ENCODE data around the gene SPECC1L.

SPECC1L gene

DNA sequence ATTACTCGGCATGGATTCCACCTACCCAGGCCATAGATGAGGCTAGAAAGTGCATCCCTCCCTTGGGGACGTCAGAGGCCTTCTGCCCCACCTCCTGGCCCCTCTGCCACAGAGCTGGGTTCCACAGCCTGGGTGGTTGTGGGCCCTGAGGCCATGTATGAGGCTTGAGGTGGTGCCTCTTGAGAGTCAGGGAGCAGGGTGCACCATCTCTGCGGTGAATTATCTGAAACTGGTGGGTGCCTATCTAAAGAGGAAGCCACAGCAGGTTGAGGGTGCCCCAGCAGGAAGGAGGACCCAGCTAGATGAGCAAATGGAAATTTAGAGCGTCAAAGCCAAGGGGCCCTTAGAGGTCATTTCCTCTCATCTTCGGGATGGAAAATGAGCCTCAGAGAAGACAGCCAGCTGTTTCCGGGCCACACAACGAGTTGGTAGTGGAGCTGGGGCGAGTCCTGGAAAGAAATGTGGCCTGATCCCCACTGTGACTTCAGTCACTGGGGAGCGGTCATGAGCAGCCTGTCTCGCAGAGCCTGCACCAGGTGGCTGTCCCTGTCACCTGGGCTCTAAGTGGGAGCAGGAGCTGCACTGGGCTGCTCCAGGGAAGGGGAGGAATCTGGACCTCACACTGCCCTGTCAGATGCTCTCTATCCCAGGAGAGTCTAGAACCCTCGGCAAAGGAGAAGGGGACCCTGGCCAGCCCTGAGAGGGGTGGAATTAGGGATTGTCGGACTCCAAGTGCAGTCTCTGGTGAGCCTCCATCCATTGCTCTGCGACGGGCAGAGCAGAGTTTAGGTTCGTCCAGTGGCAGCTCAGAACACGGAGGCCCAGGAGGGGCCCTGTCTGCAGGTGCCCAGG is 164.1 kb downstream of the SPECC1L start:
- H3K9ac ChIP-seq (ENCODE audit: low read length), result no peak overlapping the region
- no peaks in the 10 kb centered on the region for H3K9me3 ChIP-seq (ENCODE audit: control insufficient read depth, low read length)
- H3K4me3 ChIP-seq (ENCODE audit: low read length), result no peak overlapping the region
- H3K4me1 ChIP-seq (ENCODE audit: control insufficient read depth, insufficient read depth, low read length), result peaks cover 35% of the 10 kb centered on the region
- peaks cover 4% of the 10 kb centered on the region for H3K27me3 ChIP-seq (ENCODE audit: control insufficient read depth, insufficient read depth, low read length)
- no peaks in the 10 kb centered on the region for H3K36me3 ChIP-seq (ENCODE audit: control insufficient read depth, insufficient read depth, low read length)

DNA sequence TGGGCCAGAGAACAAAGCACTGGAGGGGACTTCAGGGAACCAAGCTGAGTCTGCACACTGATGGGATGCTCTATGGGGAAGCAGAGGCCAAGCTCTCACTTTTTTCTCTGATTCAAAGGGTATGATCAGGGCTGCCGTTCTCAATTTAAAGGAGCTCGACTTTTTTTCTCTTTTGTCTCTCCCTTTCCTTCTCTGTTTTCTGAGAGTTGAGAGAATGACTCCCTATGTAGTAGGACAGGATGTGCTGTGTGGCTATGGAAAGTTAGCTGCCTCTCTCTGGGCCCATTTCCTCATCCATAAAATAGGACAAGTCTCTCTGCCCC is 164.7 kb downstream of the SPECC1L start:
- Histone ChIP-seq H3K9ac (ENCODE audit: low read length) (no peak overlapping the region), H3K36me3 (ENCODE audit: control insufficient read depth, insufficient read depth, low read length) (no peaks in the 10 kb centered on the region), H3K4me3 (ENCODE audit: low read length) (no peak overlapping the region), H3K4me1 (ENCODE audit: control insufficient read depth, insufficient read depth, low read length) (peaks cover 29% of the 10 kb centered on the region), H3K9me3 (ENCODE audit: control insufficient read depth, low read length) (no peaks in the 10 kb centered on the region), H3K27me3 (ENCODE audit: control insufficient read depth, insufficient read depth, low read length) (peaks cover 4% of the 10 kb centered on the region)

DNA sequence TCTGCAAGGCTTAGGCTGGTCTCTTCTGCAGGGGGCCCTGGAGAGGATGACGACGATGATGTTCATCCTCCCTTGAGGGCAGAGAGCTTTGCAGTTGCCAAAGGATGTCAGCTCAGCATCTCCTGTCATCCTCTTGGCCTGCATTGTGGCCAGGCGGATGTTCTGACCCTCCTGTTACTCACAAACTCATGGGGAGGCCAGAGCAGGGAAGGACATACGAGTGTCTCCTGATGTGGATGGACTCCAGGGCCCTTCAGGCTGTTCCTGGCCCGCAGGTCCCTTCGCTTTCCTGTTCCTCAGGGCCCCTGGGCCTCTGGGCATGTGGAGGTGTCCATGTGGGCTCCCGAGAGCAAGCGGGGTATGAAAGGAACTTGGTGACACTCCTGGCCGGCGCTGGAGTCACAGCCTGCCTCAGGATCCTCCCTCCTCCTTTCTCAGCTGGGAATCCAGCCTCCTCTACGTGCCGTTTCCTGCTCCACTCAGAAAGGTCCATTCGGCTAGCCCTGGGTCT is 165.3 kb downstream of the SPECC1L start:
- H3K27me3 ChIP-seq (ENCODE audit: control insufficient read depth, insufficient read depth, low read length), result peaks cover 4% of the 10 kb centered on the region
- H3K36me3 ChIP-seq (ENCODE audit: control insufficient read depth, insufficient read depth, low read length), result no peaks in the 10 kb centered on the region
- H3K4me1 ChIP-seq (ENCODE audit: control insufficient read depth, insufficient read depth, low read length), result peaks cover 29% of the 10 kb centered on the region
- no peak overlapping the region for H3K4me3 ChIP-seq (ENCODE audit: low read length)
- no peaks in the 10 kb centered on the region for H3K9me3 ChIP-seq (ENCODE audit: control insufficient read depth, low read length)
- H3K9ac ChIP-seq (ENCODE audit: low read length), result no peak overlapping the region

DNA sequence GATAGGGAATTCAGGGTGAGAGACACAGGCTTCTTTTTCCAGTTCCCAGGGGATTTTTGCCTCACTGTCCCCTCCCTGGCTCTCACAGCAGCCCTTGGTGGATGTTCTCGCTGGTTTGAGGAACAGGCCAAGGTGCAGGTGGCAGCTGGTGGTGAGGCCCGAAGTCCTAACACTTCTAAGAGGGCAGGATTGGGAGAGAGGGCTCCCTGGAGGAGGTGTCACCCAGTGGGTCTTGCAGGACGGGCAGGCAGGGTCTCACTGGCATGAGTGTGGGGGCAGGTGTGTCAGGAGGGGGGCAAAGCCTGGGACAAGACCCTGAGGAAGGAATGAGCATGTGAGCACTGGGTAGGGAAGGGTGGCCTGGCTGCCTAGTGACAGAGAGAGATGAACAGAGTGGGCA is 165.9 kb downstream of the SPECC1L start:
- H3K4me1 ChIP-seq (ENCODE audit: control insufficient read depth, insufficient read depth, low read length), result peaks cover 29% of the 10 kb centered on the region
- no peak overlapping the region for H3K4me3 ChIP-seq (ENCODE audit: low read length)
- H3K27me3 ChIP-seq (ENCODE audit: control insufficient read depth, insufficient read depth, low read length), result no peaks in the 10 kb centered on the region
- no peaks in the 10 kb centered on the region for H3K9me3 ChIP-seq (ENCODE audit: control insufficient read depth, low read length)
- H3K9ac ChIP-seq (ENCODE audit: low read length), result no peak overlapping the region
- no peaks in the 10 kb centered on the region for H3K36me3 ChIP-seq (ENCODE audit: control insufficient read depth, insufficient read depth, low read length)

DNA sequence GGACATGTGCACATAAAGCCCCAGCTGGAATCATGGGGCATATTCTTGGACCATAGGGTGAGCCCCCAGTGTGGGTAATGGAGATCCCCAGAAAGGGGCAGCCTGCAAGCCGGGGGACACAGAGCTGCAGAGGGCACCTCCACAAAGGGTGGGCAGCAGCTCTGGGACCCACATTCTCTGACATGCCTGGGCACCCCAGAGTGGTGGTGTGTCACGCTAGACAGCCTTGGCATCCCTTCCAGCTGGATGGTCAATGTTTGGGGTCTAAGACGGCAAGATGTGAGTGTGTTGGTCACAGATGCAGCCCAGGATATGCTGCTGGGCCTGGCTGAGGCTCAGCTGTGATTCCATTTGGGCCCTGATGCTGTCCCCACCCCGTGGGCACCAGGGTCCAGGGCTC is 166.5 kb downstream of the SPECC1L start:
- H3K4me1 ChIP-seq (ENCODE audit: control insufficient read depth, insufficient read depth, low read length), result peaks cover 27% of the 10 kb centered on the region
- H3K9ac ChIP-seq (ENCODE audit: low read length), result no peak overlapping the region
- H3K4me3 ChIP-seq (ENCODE audit: low read length), result no peak overlapping the region
- no peaks in the 10 kb centered on the region for H3K27me3 ChIP-seq (ENCODE audit: control insufficient read depth, insufficient read depth, low read length)
- H3K36me3 ChIP-seq (ENCODE audit: control insufficient read depth, insufficient read depth, low read length), result no peaks in the 10 kb centered on the region
- H3K9me3 ChIP-seq (ENCODE audit: control insufficient read depth, low read length), result no peaks in the 10 kb centered on the region

DNA sequence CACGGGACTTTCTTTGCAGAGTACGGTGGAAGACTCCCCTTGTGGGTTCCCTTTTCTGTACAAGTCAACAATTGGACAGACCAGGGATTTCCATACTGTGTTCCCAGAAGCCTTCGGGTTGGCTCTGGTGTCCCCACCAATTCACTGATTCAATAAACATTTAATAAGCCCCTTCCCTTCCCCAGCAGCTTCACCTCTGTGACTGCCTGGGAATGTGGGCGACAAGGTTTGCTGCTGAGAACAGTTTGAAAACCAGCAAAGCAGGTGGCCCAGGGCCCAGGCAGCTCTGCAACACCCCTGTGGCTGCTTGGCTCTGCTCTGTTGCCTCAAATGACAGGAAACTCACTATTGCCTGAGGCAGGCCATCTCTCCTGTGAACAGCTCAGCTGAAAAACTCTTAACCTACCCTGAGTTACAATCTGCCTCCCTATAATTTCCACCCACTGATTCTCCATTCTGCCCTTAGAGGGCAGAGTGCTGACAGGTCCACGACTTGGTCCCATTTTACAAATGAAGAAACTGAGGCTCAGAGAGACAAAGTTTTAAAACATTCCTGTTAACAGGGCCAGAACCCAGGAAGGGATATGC is 167.2 kb downstream of the SPECC1L start:
- no peaks in the 10 kb centered on the region for H3K27me3 ChIP-seq (ENCODE audit: control insufficient read depth, insufficient read depth, low read length)
- H3K36me3 ChIP-seq (ENCODE audit: control insufficient read depth, insufficient read depth, low read length), result no peaks in the 10 kb centered on the region
- no peaks in the 10 kb centered on the region for H3K9me3 ChIP-seq (ENCODE audit: control insufficient read depth, low read length)
- H3K9ac ChIP-seq (ENCODE audit: low read length), result no peak overlapping the region
- peaks cover 19% of the 10 kb centered on the region for H3K4me1 ChIP-seq (ENCODE audit: control insufficient read depth, insufficient read depth, low read length)
- no peak overlapping the region for H3K4me3 ChIP-seq (ENCODE audit: low read length)

DNA sequence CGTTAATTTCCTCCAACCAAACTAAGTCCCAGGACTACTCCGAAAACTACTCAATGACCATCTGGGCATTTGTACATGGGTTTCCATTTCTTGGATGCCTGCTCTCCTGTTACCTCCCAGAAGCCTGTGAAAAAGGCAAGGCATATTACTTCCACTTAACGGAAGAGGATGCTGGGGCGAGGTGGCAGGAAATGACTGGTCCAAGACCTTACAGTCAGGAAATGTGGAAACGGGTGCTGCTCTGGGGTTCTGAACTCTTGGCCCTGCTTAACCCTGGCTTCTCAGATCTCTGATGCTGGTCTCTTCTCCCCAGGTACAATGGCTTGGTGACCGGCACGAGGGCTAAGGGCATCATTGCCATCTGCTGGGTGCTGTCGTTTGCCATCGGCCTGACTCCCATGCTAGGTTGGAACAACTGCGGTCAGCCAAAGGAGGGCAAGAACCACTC is 169.7 kb downstream of the SPECC1L start:
- Histone ChIP-seq H3K4me1 (ENCODE audit: control insufficient read depth, insufficient read depth, low read length) (no peaks in the 10 kb centered on the region), H3K9ac (ENCODE audit: low read length) (no peak overlapping the region), H3K36me3 (ENCODE audit: control insufficient read depth, insufficient read depth, low read length) (no peaks in the 10 kb centered on the region), H3K27me3 (ENCODE audit: control insufficient read depth, insufficient read depth, low read length) (no peaks in the 10 kb centered on the region), H3K9me3 (ENCODE audit: control insufficient read depth, low read length) (no peaks in the 10 kb centered on the region), H3K4me3 (ENCODE audit: low read length) (no peak overlapping the region)

DNA sequence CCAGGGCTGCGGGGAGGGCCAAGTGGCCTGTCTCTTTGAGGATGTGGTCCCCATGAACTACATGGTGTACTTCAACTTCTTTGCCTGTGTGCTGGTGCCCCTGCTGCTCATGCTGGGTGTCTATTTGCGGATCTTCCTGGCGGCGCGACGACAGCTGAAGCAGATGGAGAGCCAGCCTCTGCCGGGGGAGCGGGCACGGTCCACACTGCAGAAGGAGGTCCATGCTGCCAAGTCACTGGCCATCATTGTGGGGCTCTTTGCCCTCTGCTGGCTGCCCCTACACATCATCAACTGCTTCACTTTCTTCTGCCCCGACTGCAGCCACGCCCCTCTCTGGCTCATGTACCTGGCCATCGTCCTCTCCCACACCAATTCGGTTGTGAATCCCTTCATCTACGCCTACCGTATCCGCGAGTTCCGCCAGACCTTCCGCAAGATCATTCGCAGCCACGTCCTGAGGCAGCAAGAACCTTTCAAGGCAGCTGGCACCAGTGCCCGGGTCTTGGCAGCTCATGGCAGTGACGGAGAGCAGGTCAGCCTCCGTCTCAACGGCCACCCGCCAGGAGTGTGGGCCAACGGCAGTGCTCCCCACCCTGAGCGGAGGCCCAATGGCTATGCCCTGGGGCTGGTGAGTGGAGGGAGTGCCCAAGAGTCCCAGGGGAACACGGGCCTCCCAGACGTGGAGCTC is 170.2 kb downstream of the SPECC1L start:
- Histone ChIP-seq H3K9ac (ENCODE audit: low read length) (no peak overlapping the region), H3K4me1 (ENCODE audit: control insufficient read depth, insufficient read depth, low read length) (no peaks in the 10 kb centered on the region), H3K4me3 (ENCODE audit: low read length) (no peak overlapping the region), H3K9me3 (ENCODE audit: control insufficient read depth, low read length) (no peaks in the 10 kb centered on the region), H3K27me3 (ENCODE audit: control insufficient read depth, insufficient read depth, low read length) (no peaks in the 10 kb centered on the region), H3K36me3 (ENCODE audit: control insufficient read depth, insufficient read depth, low read length) (no peaks in the 10 kb centered on the region)

DNA sequence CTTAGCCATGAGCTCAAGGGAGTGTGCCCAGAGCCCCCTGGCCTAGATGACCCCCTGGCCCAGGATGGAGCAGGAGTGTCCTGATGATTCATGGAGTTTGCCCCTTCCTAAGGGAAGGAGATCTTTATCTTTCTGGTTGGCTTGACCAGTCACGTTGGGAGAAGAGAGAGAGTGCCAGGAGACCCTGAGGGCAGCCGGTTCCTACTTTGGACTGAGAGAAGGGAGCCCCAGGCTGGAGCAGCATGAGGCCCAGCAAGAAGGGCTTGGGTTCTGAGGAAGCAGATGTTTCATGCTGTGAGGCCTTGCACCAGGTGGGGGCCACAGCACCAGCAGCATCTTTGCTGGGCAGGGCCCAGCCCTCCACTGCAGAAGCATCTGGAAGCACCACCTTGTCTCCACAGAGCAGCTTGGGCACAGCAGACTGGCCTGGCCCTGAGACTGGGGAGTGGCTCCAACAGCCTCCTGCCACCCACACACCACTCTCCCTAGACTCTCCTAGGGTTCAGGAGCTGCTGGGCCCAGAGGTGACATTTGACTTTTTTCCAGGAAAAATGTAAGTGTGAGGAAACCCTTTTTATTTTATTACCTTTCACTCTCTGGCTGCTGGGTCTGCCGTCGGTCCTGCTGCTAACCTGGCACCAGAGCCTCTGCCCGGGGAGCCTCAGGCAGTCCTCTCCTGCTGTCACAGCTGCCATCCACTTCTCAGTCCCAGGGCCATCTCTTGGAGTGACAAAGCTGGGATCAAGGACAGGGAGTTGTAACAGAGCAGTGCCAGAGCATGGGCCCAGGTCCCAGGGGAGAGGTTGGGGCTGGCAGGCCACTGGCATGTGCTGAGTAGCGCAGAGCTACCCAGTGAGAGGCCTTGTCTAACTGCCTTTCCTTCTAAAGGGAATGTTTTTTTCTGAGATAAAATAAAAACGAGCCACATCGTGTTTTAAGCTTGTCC is 171.0 kb downstream of the SPECC1L start:
- Histone ChIP-seq H3K4me3 (ENCODE audit: low read length) (no peak overlapping the region), H3K9me3 (ENCODE audit: control insufficient read depth, low read length) (no peaks in the 10 kb centered on the region), H3K36me3 (ENCODE audit: control insufficient read depth, insufficient read depth, low read length) (no peaks in the 10 kb centered on the region), H3K27me3 (ENCODE audit: control insufficient read depth, insufficient read depth, low read length) (no peaks in the 10 kb centered on the region), H3K4me1 (ENCODE audit: control insufficient read depth, insufficient read depth, low read length) (no peaks in the 10 kb centered on the region), H3K9ac (ENCODE audit: low read length) (no peak overlapping the region)

DNA sequence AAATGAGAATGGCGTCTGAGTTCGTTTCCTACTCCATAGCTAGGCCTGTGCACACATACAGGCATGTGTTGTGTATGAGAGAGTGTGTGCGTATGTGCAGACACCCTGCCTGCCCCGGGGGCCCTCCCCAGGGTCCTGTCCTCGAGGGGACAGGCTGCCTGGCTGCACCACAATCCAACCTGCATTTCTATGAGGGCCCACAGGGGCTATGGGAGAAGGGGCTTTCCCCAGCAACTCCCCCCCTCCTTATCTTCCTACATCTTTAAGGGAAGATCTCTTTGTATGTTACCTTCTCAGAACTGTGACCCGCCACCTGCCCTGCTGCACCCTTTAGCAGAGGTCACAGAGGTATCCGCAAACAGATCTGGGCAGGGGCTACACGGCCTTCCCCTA is 171.7 kb downstream of the SPECC1L start:
- H3K9ac ChIP-seq (ENCODE audit: low read length), result no peak overlapping the region
- no peaks in the 10 kb centered on the region for H3K4me1 ChIP-seq (ENCODE audit: control insufficient read depth, insufficient read depth, low read length)
- H3K9me3 ChIP-seq (ENCODE audit: control insufficient read depth, low read length), result no peaks in the 10 kb centered on the region
- H3K4me3 ChIP-seq (ENCODE audit: low read length), result no peak overlapping the region
- H3K27me3 ChIP-seq (ENCODE audit: control insufficient read depth, insufficient read depth, low read length), result no peaks in the 10 kb centered on the region
- no peaks in the 10 kb centered on the region for H3K36me3 ChIP-seq (ENCODE audit: control insufficient read depth, insufficient read depth, low read length)

DNA sequence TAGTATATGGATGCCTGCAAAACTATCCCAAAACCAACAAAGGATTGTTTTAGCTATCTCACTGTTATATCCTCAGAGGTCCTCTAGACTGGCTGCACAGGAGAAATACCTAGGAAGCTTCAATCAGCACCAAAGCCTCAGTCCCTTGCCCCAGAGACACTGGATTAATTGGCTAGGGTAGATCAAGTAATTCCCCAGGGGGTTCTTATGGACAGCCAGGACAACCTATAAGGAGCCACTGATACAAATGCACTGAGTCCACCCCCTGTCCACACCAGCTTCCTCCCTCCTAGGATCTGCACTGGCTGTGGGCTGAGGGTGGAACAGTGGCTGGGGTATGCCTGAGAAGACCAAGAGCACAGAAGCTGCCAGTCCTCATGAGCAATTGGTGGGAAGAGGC is 173.0 kb downstream of the SPECC1L start:
- Histone ChIP-seq H3K27me3 (ENCODE audit: control insufficient read depth, insufficient read depth, low read length) (no peaks in the 10 kb centered on the region), H3K9me3 (ENCODE audit: control insufficient read depth, low read length) (no peaks in the 10 kb centered on the region), H3K4me3 (ENCODE audit: low read length) (no peak overlapping the region), H3K4me1 (ENCODE audit: control insufficient read depth, insufficient read depth, low read length) (no peaks in the 10 kb centered on the region), H3K9ac (ENCODE audit: low read length) (no peak overlapping the region), H3K36me3 (ENCODE audit: control insufficient read depth, insufficient read depth, low read length) (no peaks in the 10 kb centered on the region)
